Transverse colon (tissue), 4 donors: ENCODE measurements around the gene CALY.

Experiments used
- EP300 ChIP-seq: sonication (generic); formaldehyde crosslinking; IDR thresholded peaks from one replicate; pipeline ENCODE4 v1.6.1; 2017; ENCODE audit warnings: antibody characterized with exemption, low read depth
- POLR2A ChIP-seq: fragments of 450-650 bp; IDR thresholded peaks from one replicate; pipeline ENCODE4 v1.6.1; 2016; ENCODE audit warnings: antibody characterized with exemption, mild to moderate bottlenecking, moderate library complexity
- POLR2AphosphoS5 ChIP-seq, 3 donors: sonication (generic); formaldehyde crosslinking; IDR thresholded peaks; one replicate each; pipeline ENCODE4 v1.6.1; 2016; ENCODE audit warnings: antibody characterized with exemption in 3 of 3
- TF ChIP-seq, protein P1 (sequence below), 5 experiments: fragments of 200-600 bp in 3 of 5; fragments of 450-650 bp in 2 of 5; sonication (generic) in 3 of 5; IDR thresholded peaks; 1 replicate in 2 of 5; 2 replicates in 3 of 5; pipeline ENCODE4 v1.5.1; 2016 to 2017; ENCODE audit warnings: antibody characterized with exemption in 5 of 5, inconsistent platforms in 3 of 5, mild to moderate bottlenecking in 2 of 5, moderate library complexity in 1 of 5

GRCh38 chr10:133358925-133359310 is 22.2 kb upstream of the CALY start:
- TF ChIP-seq, protein P1, sequence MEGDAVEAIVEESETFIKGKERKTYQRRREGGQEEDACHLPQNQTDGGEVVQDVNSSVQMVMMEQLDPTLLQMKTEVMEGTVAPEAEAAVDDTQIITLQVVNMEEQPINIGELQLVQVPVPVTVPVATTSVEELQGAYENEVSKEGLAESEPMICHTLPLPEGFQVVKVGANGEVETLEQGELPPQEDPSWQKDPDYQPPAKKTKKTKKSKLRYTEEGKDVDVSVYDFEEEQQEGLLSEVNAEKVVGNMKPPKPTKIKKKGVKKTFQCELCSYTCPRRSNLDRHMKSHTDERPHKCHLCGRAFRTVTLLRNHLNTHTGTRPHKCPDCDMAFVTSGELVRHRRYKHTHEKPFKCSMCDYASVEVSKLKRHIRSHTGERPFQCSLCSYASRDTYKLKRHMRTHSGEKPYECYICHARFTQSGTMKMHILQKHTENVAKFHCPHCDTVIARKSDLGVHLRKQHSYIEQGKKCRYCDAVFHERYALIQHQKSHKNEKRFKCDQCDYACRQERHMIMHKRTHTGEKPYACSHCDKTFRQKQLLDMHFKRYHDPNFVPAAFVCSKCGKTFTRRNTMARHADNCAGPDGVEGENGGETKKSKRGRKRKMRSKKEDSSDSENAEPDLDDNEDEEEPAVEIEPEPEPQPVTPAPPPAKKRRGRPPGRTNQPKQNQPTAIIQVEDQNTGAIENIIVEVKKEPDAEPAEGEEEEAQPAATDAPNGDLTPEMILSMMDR (IDR thresholded peaks at IDR 0.05): no peak
- TF ChIP-seq POLR2A (no peak), EP300 (no peak), POLR2AphosphoS5 (IDR thresholded peaks at IDR 0.05) (no peak)
